Measurements from ENCODE around the gene IL1F10. TPM values are rescaled to one million over a fixed set of nuclear protein-coding genes. Genes with fewer than 3 reads are reported as not detected.

IL1F10 gene
- total and polyA plus RNA-seq, 5 donors from 2014 or later: not detected

GRCh38 chr2:113034016-113034415 lies 33.8 kb upstream of the IL1F10 start:
- H3K36me3 ChIP-seq (ENCODE audit: control insufficient read depth, insufficient read depth, low read length): no peaks in the 10 kb centered on the region
- Mint-ChIP-seq H3K27ac (peak overlapping the region in 1 of 3 donors; percentile 56), H3K4me3 (no peak overlapping the region), H3K36me3 (no peaks in the 10 kb centered on the region), H3K4me1 (no peaks in the 10 kb centered on the region), H3K9me3 (peaks cover 0 to 2% (median 0%) of the 10 kb centered on the region in 7 donors), H3K27me3 (peaks cover 43% of the 10 kb centered on the region)
- ATAC-seq (ENCODE audit: low read depth in 2 of 2) (no peak), DNase-seq (no peak)
- H3K4me1 ChIP-seq (ENCODE audit: control insufficient read depth, insufficient read depth, low read length, poor library complexity, severe bottlenecking): no peaks in the 10 kb centered on the region
- no peak overlapping the region for H3K4me3 ChIP-seq (ENCODE audit: low read depth, low read length)
- H3K27me3 ChIP-seq (ENCODE audit: control insufficient read depth, insufficient read depth, low read length): peaks cover 9% of the 10 kb centered on the region
- no peak overlapping the region for H3K27ac ChIP-seq (ENCODE audit: insufficient read depth, low read length, poor library complexity, severe bottlenecking)
- H3K9me3 ChIP-seq (ENCODE audit: control insufficient read depth in 2 of 2, low read length in 2 of 2): no peaks in the 10 kb centered on the region

GRCh38 chr2:113036763-113037162 lies 31.0 kb upstream of the IL1F10 start:
- Mint-ChIP-seq H3K4me3 (no peak overlapping the region), H3K9me3 (peaks cover 0 to 2% (median 0%) of the 10 kb centered on the region in 7 donors), H3K36me3 (no peaks in the 10 kb centered on the region), H3K27ac (no peak overlapping the region), H3K27me3 (peaks cover 40% of the 10 kb centered on the region), H3K4me1 (peaks cover 0 to 5% (median 0%) of the 10 kb centered on the region in 4 donors)
- no peaks in the 10 kb centered on the region for H3K36me3 ChIP-seq (ENCODE audit: control insufficient read depth, insufficient read depth, low read length)
- no peak overlapping the region for H3K4me3 ChIP-seq (ENCODE audit: low read depth, low read length)
- H3K27ac ChIP-seq (ENCODE audit: insufficient read depth, low read length, poor library complexity, severe bottlenecking): no peak overlapping the region
- no peak for ATAC-seq (ENCODE audit: low read depth in 2 of 2)
- H3K27me3 ChIP-seq (ENCODE audit: control insufficient read depth, insufficient read depth, low read length): peaks cover 5% of the 10 kb centered on the region
- no peaks in the 10 kb centered on the region for H3K9me3 ChIP-seq (ENCODE audit: control insufficient read depth in 2 of 2, low read length in 2 of 2)
- H3K4me1 ChIP-seq (ENCODE audit: control insufficient read depth, insufficient read depth, low read length, poor library complexity, severe bottlenecking): no peaks in the 10 kb centered on the region
- DNase-seq: no peak

- no peak overlapping the region for H3K27ac ChIP-seq (ENCODE audit: insufficient read depth, low read length, poor library complexity, severe bottlenecking)
- no peaks in the 10 kb centered on the region for H3K36me3 Mint-ChIP-seq
- DNase-seq (no peak), ATAC-seq (ENCODE audit: low read depth in 2 of 2) (no peak)
- peaks cover 49% of the 10 kb centered on the region for H3K27me3 Mint-ChIP-seq
- H3K27me3 ChIP-seq (ENCODE audit: control insufficient read depth, insufficient read depth, low read length): peaks cover 2% of the 10 kb centered on the region
- H3K4me3 ChIP-seq (ENCODE audit: low read depth, low read length): no peak overlapping the region
- H3K9me3 Mint-ChIP-seq: peaks cover 0 to 2% (median 0%) of the 10 kb centered on the region in 7 donors
- H3K27ac Mint-ChIP-seq: peak overlapping the region in 1 of 3 donors; percentile 9
- H3K4me1 Mint-ChIP-seq: peaks cover 0 to 6% (median 3%) of the 10 kb centered on the region in 4 donors
- no peaks in the 10 kb centered on the region for H3K4me1 ChIP-seq (ENCODE audit: control insufficient read depth, insufficient read depth, low read length, poor library complexity, severe bottlenecking)
- no peak overlapping the region for H3K4me3 Mint-ChIP-seq
- H3K9me3 ChIP-seq (ENCODE audit: control insufficient read depth in 2 of 2, low read length in 2 of 2): no peaks in the 10 kb centered on the region
- no peaks in the 10 kb centered on the region for H3K36me3 ChIP-seq (ENCODE audit: control insufficient read depth, insufficient read depth, low read length)
Observed at GRCh38 chr2:113038291-113038690, 29.5 kb upstream of the IL1F10 start.

GRCh38 chr2:113039158-113039557 lies 28.6 kb upstream of the IL1F10 start:
- H3K9me3 ChIP-seq (ENCODE audit: control insufficient read depth in 2 of 2, low read length in 2 of 2): no peaks in the 10 kb centered on the region
- H3K27ac Mint-ChIP-seq: no peak overlapping the region

GRCh38 chr2:113039719-113040118 lies 28.1 kb upstream of the IL1F10 start:
- H3K4me1 ChIP-seq (ENCODE audit: control insufficient read depth, insufficient read depth, low read length, poor library complexity, severe bottlenecking): no peaks in the 10 kb centered on the region
- H3K27ac Mint-ChIP-seq: no peak overlapping the region
- no peak overlapping the region for H3K4me3 Mint-ChIP-seq
- H3K4me3 ChIP-seq (ENCODE audit: low read depth, low read length): no peak overlapping the region
- no peak for DNase-seq
- H3K36me3 ChIP-seq (ENCODE audit: control insufficient read depth, insufficient read depth, low read length): no peaks in the 10 kb centered on the region
- H3K4me1 Mint-ChIP-seq: peaks cover 0 to 6% (median 3%) of the 10 kb centered on the region in 4 donors
- H3K9me3 ChIP-seq (ENCODE audit: control insufficient read depth in 2 of 2, low read length in 2 of 2): no peaks in the 10 kb centered on the region
- H3K9me3 Mint-ChIP-seq: peaks cover 0 to 2% (median 0%) of the 10 kb centered on the region in 7 donors
- peaks cover 2% of the 10 kb centered on the region for H3K27me3 ChIP-seq (ENCODE audit: control insufficient read depth, insufficient read depth, low read length)
- peaks cover 49% of the 10 kb centered on the region for H3K27me3 Mint-ChIP-seq
- H3K36me3 Mint-ChIP-seq: no peaks in the 10 kb centered on the region
- no peak for ATAC-seq (ENCODE audit: low read depth in 2 of 2)
- no peak overlapping the region for H3K27ac ChIP-seq (ENCODE audit: insufficient read depth, low read length, poor library complexity, severe bottlenecking)

More at GRCh38 chr2:113039158-113039557, 28.6 kb upstream of the IL1F10 start:
- ATAC-seq (ENCODE audit: low read depth in 2 of 2) (no peak), DNase-seq (no peak)
- no peaks in the 10 kb centered on the region for H3K36me3 ChIP-seq (ENCODE audit: control insufficient read depth, insufficient read depth, low read length)
- peaks cover 2% of the 10 kb centered on the region for H3K27me3 ChIP-seq (ENCODE audit: control insufficient read depth, insufficient read depth, low read length)
- H3K27ac ChIP-seq (ENCODE audit: insufficient read depth, low read length, poor library complexity, severe bottlenecking): no peak overlapping the region
- Mint-ChIP-seq H3K4me1 (peaks cover 0 to 6% (median 3%) of the 10 kb centered on the region in 4 donors), H3K36me3 (no peaks in the 10 kb centered on the region), H3K27me3 (peaks cover 50% of the 10 kb centered on the region), H3K9me3 (peaks cover 0 to 2% (median 0%) of the 10 kb centered on the region in 7 donors), H3K4me3 (no peak overlapping the region)
- H3K4me1 ChIP-seq (ENCODE audit: control insufficient read depth, insufficient read depth, low read length, poor library complexity, severe bottlenecking): no peaks in the 10 kb centered on the region
- no peak overlapping the region for H3K4me3 ChIP-seq (ENCODE audit: low read depth, low read length)

- Histone ChIP-seq H3K27ac (ENCODE audit: insufficient read depth, low read length, poor library complexity, severe bottlenecking) (no peak overlapping the region), H3K27me3 (ENCODE audit: control insufficient read depth, insufficient read depth, low read length) (peaks cover 4% of the 10 kb centered on the region), H3K36me3 (ENCODE audit: control insufficient read depth, insufficient read depth, low read length) (no peaks in the 10 kb centered on the region), H3K4me1 (ENCODE audit: control insufficient read depth, insufficient read depth, low read length, poor library complexity, severe bottlenecking) (no peaks in the 10 kb centered on the region), H3K9me3 (ENCODE audit: control insufficient read depth in 2 of 2, low read length in 2 of 2) (no peaks in the 10 kb centered on the region), H3K4me3 (ENCODE audit: low read depth, low read length) (no peak overlapping the region)
- Mint-ChIP-seq H3K4me1 (peaks cover 0 to 6% (median 3%) of the 10 kb centered on the region in 4 donors), H3K4me3 (no peak overlapping the region), H3K36me3 (no peaks in the 10 kb centered on the region), H3K27ac (no peak overlapping the region), H3K27me3 (peaks cover 48% of the 10 kb centered on the region), H3K9me3 (peaks cover 0 to 1% (median 0%) of the 10 kb centered on the region in 7 donors)
- ATAC-seq (ENCODE audit: low read depth in 2 of 2) (no peak), DNase-seq (peak in 1 of 3 donors; percentile 8)
Observed at GRCh38 chr2:113041871-113042270, 25.9 kb upstream of the IL1F10 start.

GRCh38 chr2:113046465-113046864 lies 21.3 kb upstream of the IL1F10 start:
- Histone ChIP-seq H3K36me3 (ENCODE audit: control insufficient read depth, insufficient read depth, low read length) (no peaks in the 10 kb centered on the region), H3K27me3 (ENCODE audit: control insufficient read depth, insufficient read depth, low read length) (peaks cover 6% of the 10 kb centered on the region), H3K9me3 (ENCODE audit: control insufficient read depth in 2 of 2, low read length in 2 of 2) (no peaks in the 10 kb centered on the region), H3K4me1 (ENCODE audit: control insufficient read depth, insufficient read depth, low read length, poor library complexity, severe bottlenecking) (no peaks in the 10 kb centered on the region), H3K4me3 (ENCODE audit: low read depth, low read length) (no peak overlapping the region), H3K27ac (ENCODE audit: insufficient read depth, low read length, poor library complexity, severe bottlenecking) (no peak overlapping the region)
- no peak overlapping the region for H3K27ac Mint-ChIP-seq
- no peak overlapping the region for H3K4me3 Mint-ChIP-seq
- H3K27me3 Mint-ChIP-seq: peaks cover 44% of the 10 kb centered on the region
- H3K4me1 Mint-ChIP-seq: peaks cover 0 to 5% (median under 1%) of the 10 kb centered on the region in 4 donors
- H3K36me3 Mint-ChIP-seq: no peaks in the 10 kb centered on the region
- peaks cover 0 to 3% (median 0%) of the 10 kb centered on the region in 7 donors for H3K9me3 Mint-ChIP-seq
- DNase-seq: no peak
- no peak for ATAC-seq (ENCODE audit: low read depth in 2 of 2)

All from CD4-positive, CD25-positive, alpha-beta regulatory T cell (primary cell).